Endodermal cell (in vitro differentiated cells): ENCODE measurements around the gene NRXN3. TPM values are rescaled to one million over a fixed set of nuclear protein-coding genes. Genes with fewer than 3 reads are reported as not detected.

Experiments
- DNase-seq: peaks from one replicate; pipeline ENCODE4 v3.0.0-alpha.2; 2017
- H3K27ac ChIP-seq: 2 replicates; pipeline ENCODE4 v1.5.1; 2013; ENCODE audit warnings: mild to moderate bottlenecking, low read depth, low read length, moderate library complexity
- H3K27me3 ChIP-seq: 2 replicates; pipeline ENCODE4 v1.6.1; 2013; ENCODE audit warnings: mild to moderate bottlenecking, low read length, moderate library complexity; ENCODE audit not compliant: insufficient read depth, control insufficient read depth, poor library complexity, severe bottlenecking
- H3K36me3 ChIP-seq: 2 replicates; pipeline ENCODE4 v1.7.0; 2013; ENCODE audit warnings: mild to moderate bottlenecking, low read length, moderate library complexity; ENCODE audit not compliant: control insufficient read depth, insufficient read depth
- H3K4me1 ChIP-seq: one replicate; pipeline ENCODE4 v1.7.0; 2013; ENCODE audit warnings: low read length; ENCODE audit not compliant: control insufficient read depth, insufficient read depth
- H3K4me3 ChIP-seq: 2 replicates; pipeline ENCODE4 v1.5.1; 2013; ENCODE audit warnings: mild to moderate bottlenecking, low read length, moderate library complexity
- H3K9ac ChIP-seq: 2 replicates; pipeline ENCODE4 v1.6.1; 2013; ENCODE audit warnings: mild to moderate bottlenecking, low read length, moderate library complexity; ENCODE audit not compliant: poor library complexity, severe bottlenecking; ENCODE audit errors: extremely low read depth
- H3K9me3 ChIP-seq: 2 replicates; pipeline ENCODE4 v1.6.1; 2013; ENCODE audit warnings: mild to moderate bottlenecking, low read length, moderate library complexity; ENCODE audit not compliant: control insufficient read depth
- H3K27ac Mint-ChIP-seq: 2 replicates; pipeline ENCODE4 v1.8.0; 2020; ENCODE audit warnings: mixed read lengths
- H3K27me3 Mint-ChIP-seq: 2 replicates; pipeline ENCODE4 v1.8.0; 2021; ENCODE audit warnings: mild to moderate bottlenecking, mixed read lengths; ENCODE audit not compliant: insufficient read depth
- H3K36me3 Mint-ChIP-seq: 2 replicates; pipeline ENCODE4 v1.8.0; 2020; ENCODE audit warnings: low read depth, mixed read lengths
- H3K4me1 Mint-ChIP-seq: 2 replicates; pipeline ENCODE4 v1.8.0; 2020; ENCODE audit warnings: mixed read lengths
- H3K4me3 Mint-ChIP-seq: 2 replicates; pipeline ENCODE4 v1.8.0; 2020; ENCODE audit warnings: mild to moderate bottlenecking, moderate library complexity, mixed read lengths
- H3K9me3 Mint-ChIP-seq: 2 replicates; pipeline ENCODE4 v1.8.0; 2020; ENCODE audit warnings: mild to moderate bottlenecking, mixed read lengths
- CTCF ChIP-seq: fragments of 200-600 bp; sonication (generic); conservative IDR thresholded peaks from 2 replicates; pipeline ENCODE4 v1.5.0; 2021; ENCODE audit warnings: antibody characterized with exemption, mild to moderate bottlenecking
- WGBS, 2 experiments: methylation state at CpG; one replicate each; pipeline versions ENCODE4 v1.1.5 to v1.1.7; 2013; ENCODE audit warnings: missing lambda C conversion rate in 2 of 2, mixed read lengths in 1 of 2; ENCODE audit not compliant: insufficient coverage in 1 of 2, insufficient read length in 1 of 2; 5-methylcytosine and 5-hydroxymethylcytosine counted together
- total RNA-seq, 2 donors: library from RNA; stranded (reverse); fragmentation: NEBNext Ultra II Directional in 1 of 2; extraction: Animal tissue kit (Norgen Biotek cat#: 25700) in 1 of 2; gene quantifications; 2 replicates in 1 of 2; 3 replicates in 1 of 2; pipeline ENCODE4 v1.2.1, GENCODE V29; 2021

NRXN3 gene
- total RNA-seq, 2 donors from 2014 or later = 20.9 to 21.4 TPM

- Mint-ChIP-seq H3K4me3 (no peak overlapping the region), H3K9me3 (peaks cover 3% of the 10 kb centered on the region), H3K4me1 (peaks cover 46% of the 10 kb centered on the region), H3K27ac (no peak overlapping the region), H3K36me3 (no peaks in the 10 kb centered on the region), H3K27me3 (peaks cover 1% of the 10 kb centered on the region)
- DNase-seq = no peak
- no peak overlapping the region for H3K4me3 ChIP-seq
- H3K9ac ChIP-seq = no peak overlapping the region
- no peak overlapping the region for H3K27ac ChIP-seq
- no peaks in the 10 kb centered on the region for H3K27me3 ChIP-seq
- H3K9me3 ChIP-seq = no peaks in the 10 kb centered on the region
- 83% methylated on average over 3 of the region's 3 CpGs; no CpG with 5 or more reads in 1 of the 2 experiments for WGBS, 2 experiments
- no peak for TF ChIP-seq CTCF
- H3K4me1 ChIP-seq = peaks cover 20% of the 10 kb centered on the region
- no peaks in the 10 kb centered on the region for H3K36me3 ChIP-seq
Measured at GRCh38 chr14:78355109-78355508, 184.9 kb downstream of the NRXN3 start.

- peaks cover 54% of the 10 kb centered on the region for H3K4me1 Mint-ChIP-seq
- peaks cover 3% of the 10 kb centered on the region for H3K9me3 Mint-ChIP-seq
- H3K36me3 ChIP-seq = no peaks in the 10 kb centered on the region
- no peak overlapping the region for H3K4me3 Mint-ChIP-seq
- no peaks in the 10 kb centered on the region for H3K9me3 ChIP-seq
- H3K27ac ChIP-seq = no peak overlapping the region
- 75 to 79% methylated on average over 3 of the region's 3 CpGs for WGBS, 2 experiments
- H3K4me1 ChIP-seq = peaks cover 26% of the 10 kb centered on the region
- peaks cover 1% of the 10 kb centered on the region for H3K27me3 Mint-ChIP-seq
- H3K27me3 ChIP-seq = no peaks in the 10 kb centered on the region
- DNase-seq = no peak
- no peak overlapping the region for H3K4me3 ChIP-seq
- no peak for TF ChIP-seq CTCF
- H3K36me3 Mint-ChIP-seq = no peaks in the 10 kb centered on the region
- H3K27ac Mint-ChIP-seq = no peak overlapping the region
- no peak overlapping the region for H3K9ac ChIP-seq
Measured at GRCh38 chr14:78356391-78356790, 186.2 kb downstream of the NRXN3 start.

GRCh38 chr14:78358591-78358990 lies 188.4 kb downstream of the NRXN3 start:
- H3K36me3 Mint-ChIP-seq = no peaks in the 10 kb centered on the region
- TF ChIP-seq CTCF = no peak
- no peaks in the 10 kb centered on the region for H3K36me3 ChIP-seq
- no peak overlapping the region for H3K27ac ChIP-seq
- H3K27me3 ChIP-seq = no peaks in the 10 kb centered on the region
- DNase-seq = no peak
- no peak overlapping the region for H3K4me3 Mint-ChIP-seq
- no peak overlapping the region for H3K9ac ChIP-seq
- no peaks in the 10 kb centered on the region for H3K9me3 Mint-ChIP-seq
- peaks cover 22% of the 10 kb centered on the region for H3K4me1 ChIP-seq
- no peaks in the 10 kb centered on the region for H3K27me3 Mint-ChIP-seq
- no peak overlapping the region for H3K27ac Mint-ChIP-seq
- 93 to 100% methylated on average over 3 to 4 of the region's 4 CpGs for WGBS, 2 experiments
- no peaks in the 10 kb centered on the region for H3K9me3 ChIP-seq
- H3K4me1 Mint-ChIP-seq = peaks cover 54% of the 10 kb centered on the region
- H3K4me3 ChIP-seq = no peak overlapping the region
